IMR-90 (cell line): ENCODE results near the gene DPYD. TPM values are rescaled to one million over a fixed set of nuclear protein-coding genes. Genes with fewer than 3 reads are reported as not detected.

Experiments used
- ATAC-seq: fragments of 200-7000 bp; cut with Tn5 transposase; 2 replicates; pipeline ENCODE4 v1.9.1; 2020; ENCODE audit warnings: low read depth, mild to moderate bottlenecking, moderate library complexity
- BruUV-seq: library from RNA; stranded (reverse); fragments of 400-500 nt; replicated peaks from 2 replicates; lab custom pipeline; 2021; lab: Mats Ljungman, UMichigan
- CTCF ChIA-PET: fragments of 300-600 bp; formaldehyde crosslinking; extraction: SDS; loops from one replicate; lab custom pipeline; 2021; ENCODE audit warnings: antibody characterized with exemption; lab: Yijun Ruan, JAX
- POLR2A ChIA-PET: fragments of 300-600 bp; sonication (Branson Sonifier 250); formaldehyde crosslinking; loops from one replicate; lab custom pipeline; 2022; ENCODE audit warnings: antibody characterized with exemption; ENCODE audit not compliant: unreplicated experiment; lab: Charles Lee
- DNase-seq: peaks from one replicate; pipeline ENCODE4 v3.0.0; 2013
- H2AFZ ChIP-seq: replicated peaks from 2 replicates; pipeline ENCODE3; 2013; ENCODE audit warnings: low read length, mild to moderate bottlenecking; ENCODE audit not compliant: poor library complexity
- H2AK5ac ChIP-seq: 2 replicates; pipeline ENCODE4 v1.6.1; 2013; ENCODE audit warnings: low read depth, low read length, inconsistent platforms
- H2AK9ac ChIP-seq: replicated peaks from 2 replicates; pipeline ENCODE3; 2013; ENCODE audit warnings: mild to moderate bottlenecking, low read depth, low read length, moderate library complexity; ENCODE audit not compliant: poor library complexity
- H2BK120ac ChIP-seq: 2 replicates; pipeline ENCODE4 v1.6.1; 2013; ENCODE audit warnings: low read depth, low read length, inconsistent platforms
- H2BK15ac ChIP-seq: 3 replicates; pipeline ENCODE4 v1.6.1; 2013; ENCODE audit warnings: low read depth, low read length, inconsistent platforms
- H2BK20ac ChIP-seq: 2 replicates; pipeline ENCODE4 v1.6.1; 2013; ENCODE audit warnings: low read depth, mild to moderate bottlenecking, inconsistent platforms, low read length, moderate library complexity
- H2BK5ac ChIP-seq: 2 replicates; pipeline ENCODE4 v1.6.1; 2013; ENCODE audit warnings: mild to moderate bottlenecking, low read depth, low read length, inconsistent platforms; ENCODE audit not compliant: poor library complexity, severe bottlenecking
- H3K14ac ChIP-seq: replicated peaks from 2 replicates; pipeline ENCODE4 v1.6.1; 2013; ENCODE audit warnings: low read depth, low read length, inconsistent platforms
- H3K18ac ChIP-seq: 2 replicates; pipeline ENCODE4 v1.6.1; 2013; ENCODE audit warnings: low read depth, low read length, control low read depth
- H3K23ac ChIP-seq: 2 replicates; pipeline ENCODE4 v1.6.1; 2013; ENCODE audit warnings: low read depth, low read length, inconsistent platforms
- H3K27ac ChIP-seq: 2 replicates; pipeline ENCODE4 v1.5.1; 2013; ENCODE audit warnings: mild to moderate bottlenecking, control low read depth, low read length; ENCODE audit not compliant: insufficient read depth
- H3K27me3 ChIP-seq: 2 replicates; pipeline ENCODE4 v1.6.1; 2013; ENCODE audit warnings: low read length; ENCODE audit not compliant: control insufficient read depth, insufficient read depth
- H3K36me3 ChIP-seq: 2 replicates; pipeline ENCODE4 v1.6.1; 2013; ENCODE audit warnings: low read length, mixed read lengths; ENCODE audit not compliant: control insufficient read depth, insufficient read depth
- H3K4ac ChIP-seq: 2 replicates; pipeline ENCODE4 v1.6.1; 2013; ENCODE audit warnings: low read depth, low read length, inconsistent platforms
- H3K4me1 ChIP-seq: 2 replicates; pipeline ENCODE4 v1.6.1; 2013; ENCODE audit warnings: low read length, mixed read lengths; ENCODE audit not compliant: control insufficient read depth, insufficient read depth
- H3K4me2 ChIP-seq: 2 replicates; pipeline ENCODE4 v1.6.1; 2013; ENCODE audit warnings: low read depth, mild to moderate bottlenecking, control low read depth, low read length, moderate library complexity
- H3K4me3 ChIP-seq: 2 replicates; pipeline ENCODE4 v1.5.1; 2013; ENCODE audit warnings: low read depth, mild to moderate bottlenecking, control low read depth, low read length, moderate library complexity; ENCODE audit not compliant: insufficient read depth
- H3K56ac ChIP-seq: 2 replicates; pipeline ENCODE4 v1.6.1; 2013; ENCODE audit warnings: low read length, inconsistent platforms; ENCODE audit not compliant: insufficient read depth; ENCODE audit errors: extremely low read depth
- H3K79me1 ChIP-seq, 2 experiments: 2 replicates each; pipeline ENCODE4 v1.6.1; 2013; ENCODE audit warnings: low read length in 2 of 2, inconsistent platforms in 1 of 2, low read depth in 1 of 2
- H3K9ac ChIP-seq: 2 replicates; pipeline ENCODE4 v1.6.1; 2013; ENCODE audit warnings: low read depth, low read length, control low read depth
- H3K9me1 ChIP-seq: 2 replicates; pipeline ENCODE4 v1.6.1; 2013; ENCODE audit warnings: low read length, inconsistent platforms; ENCODE audit not compliant: insufficient read depth
- H3K9me3 ChIP-seq: 2 replicates; pipeline ENCODE4 v1.6.1; 2013; ENCODE audit warnings: low read length; ENCODE audit not compliant: control insufficient read depth, insufficient read depth
- H4K20me1 ChIP-seq: 2 replicates; pipeline ENCODE4 v1.6.1; 2013; ENCODE audit warnings: low read length, inconsistent platforms; ENCODE audit not compliant: insufficient read depth
- H4K5ac ChIP-seq: 2 replicates; pipeline ENCODE4 v1.6.1; 2013; ENCODE audit warnings: mild to moderate bottlenecking, low read depth, low read length, control low read depth
- H4K8ac ChIP-seq, 2 experiments: 2 replicates each; pipeline ENCODE4 v1.6.1; 2013; ENCODE audit warnings: low read depth in 2 of 2, low read length in 2 of 2, control low read depth in 1 of 2, inconsistent platforms in 1 of 2
- H4K91ac ChIP-seq: 2 replicates; pipeline ENCODE4 v1.6.1; 2013; ENCODE audit warnings: low read depth, low read length, inconsistent platforms; ENCODE audit not compliant: insufficient read depth
- BHLHE40 ChIP-seq: fragments of 150-350 bp; IDR thresholded peaks from 2 replicates; pipeline ENCODE4 v1.6.1; 2016; ENCODE audit warnings: mild to moderate bottlenecking, low read depth, low read length
- CEBPB ChIP-seq: IDR thresholded peaks from 2 replicates; pipeline ENCODE4 v1.6.1; 2012; ENCODE audit warnings: low read depth, low read length, improper control_type of control experiment
- CHD1 ChIP-seq: IDR thresholded peaks from 2 replicates; pipeline ENCODE4 v1.6.1; 2012; ENCODE audit warnings: low read depth, low read length, improper control_type of control experiment
- CTCF ChIP-seq: conservative IDR thresholded peaks from 2 replicates; pipeline ENCODE4 v1.5.1; 2012; ENCODE audit warnings: mild to moderate bottlenecking, low read depth, low read length, improper control_type of control experiment
- ELK1 ChIP-seq: fragments of 150-350 bp; IDR thresholded peaks from 2 replicates; pipeline ENCODE4 v1.6.1; 2016; ENCODE audit warnings: low read depth, mild to moderate bottlenecking, low read length, moderate library complexity, borderline replicate concordance
- FOS ChIP-seq: fragments of 150-350 bp; IDR thresholded peaks from 2 replicates; pipeline ENCODE4 v1.6.1; 2016; ENCODE audit warnings: low read depth, low read length
- MAFK ChIP-seq: IDR thresholded peaks from 2 replicates; pipeline ENCODE4 v1.6.1; 2012; ENCODE audit warnings: low read depth, low read length, improper control_type of control experiment
- MAZ ChIP-seq: IDR thresholded peaks from 2 replicates; pipeline ENCODE4 v1.6.1; 2012; ENCODE audit warnings: low read depth, mild to moderate bottlenecking, low read length, improper control_type of control experiment, moderate library complexity, borderline replicate concordance
- MXI1 ChIP-seq: IDR thresholded peaks from 2 replicates; pipeline ENCODE4 v1.6.1; 2012; ENCODE audit warnings: low read depth, mild to moderate bottlenecking, low read length, moderate library complexity, borderline replicate concordance
- NFE2L2 ChIP-seq: fragments of 150-350 bp; IDR thresholded peaks from 2 replicates; pipeline ENCODE4 v1.6.1; 2016; ENCODE audit warnings: low read depth, mild to moderate bottlenecking, low read length
- POLR2A ChIP-seq: IDR thresholded peaks from 2 replicates; pipeline ENCODE4 v1.6.1; 2012; ENCODE audit warnings: mild to moderate bottlenecking, low read depth, low read length
- RAD21 ChIP-seq: IDR thresholded peaks from 2 replicates; pipeline ENCODE4 v1.6.1; 2012; ENCODE audit warnings: low read length, improper control_type of control experiment
- RCOR1 ChIP-seq: IDR thresholded peaks from 2 replicates; pipeline ENCODE4 v1.6.1; 2012; ENCODE audit warnings: mild to moderate bottlenecking, low read length, improper control_type of control experiment; ENCODE audit not compliant: insufficient replicate concordance
- RFX5 ChIP-seq: IDR thresholded peaks from 2 replicates; pipeline ENCODE4 v1.8.0; 2012; ENCODE audit warnings: low read depth, mild to moderate bottlenecking, low read length, moderate library complexity
- SMC3 ChIP-seq: fragments of 150-350 bp; IDR thresholded peaks from 2 replicates; pipeline ENCODE4 v1.6.1; 2016; ENCODE audit warnings: low read depth, mild to moderate bottlenecking, antibody characterized with exemption, low read length, moderate library complexity
- USF2 ChIP-seq: fragments of 150-350 bp; IDR thresholded peaks from 2 replicates; pipeline ENCODE4 v1.6.1; 2017; ENCODE audit warnings: mild to moderate bottlenecking, antibody characterized with exemption, low read length, low read depth
- WGBS, 2 experiments: methylation state at CpG; one replicate each; pipeline versions ENCODE4 v1.1.5 to v1.1.7; 2013; ENCODE audit warnings: missing lambda C conversion rate in 2 of 2; ENCODE audit not compliant: insufficient read length in 1 of 2; ENCODE audit errors: extremely low coverage in 2 of 2; 5-methylcytosine and 5-hydroxymethylcytosine counted together
- dilution Hi-C: fragments of 300-500 bp; cut with HindIII; formaldehyde crosslinking; loops from one replicate; pipeline ENCODE4 v1.14.3; 2018; ENCODE audit warnings: low sequenced_read_pairs; ENCODE audit not compliant: unreplicated experiment
- in situ Hi-C: fragments of 300-500 bp; cut with MboI; formaldehyde crosslinking; loops from 3 replicates; pipeline ENCODE4 v1.14.3; 2019; ENCODE audit warnings: low sequenced_read_pairs, inconsistent platforms, mixed read lengths
- intact Hi-C: fragments of 100-400 bp; cut with micrococcal nuclease; formaldehyde crosslinking; loops from 2 replicates; pipeline ENCODE4 v1.10.0; 2022
- polyA plus RNA-seq, 3 experiments: library from polyadenylated mRNA; depleted of rRNA; stranded (reverse); fragments of >200 nt; gene quantifications; 2 replicates each; pipeline ENCODE4 v1.2.3, GENCODE V29; 2012; ENCODE audit warnings: low replicate concordance in 1 of 3
- total RNA-seq: library from RNA; depleted of rRNA; stranded (reverse); fragments of >200 nt; gene quantifications from 2 replicates; pipeline ENCODE4 v1.2.3, GENCODE V29; 2012

Gene DPYD
- total and polyA plus RNA-seq, 2 of the 4 experiments (the other 2 are of a cell fraction): 9.3 to 47.3 TPM

- ATAC-seq: no peak
- no peak overlapping the region for H2BK20ac ChIP-seq
- H3K36me3 ChIP-seq: 0 out of 2 replicates have a peak, but pooled peaks cover 2% of the 10 kb centered on the region
- H2BK120ac ChIP-seq: no peak overlapping the region
- H3K4me2 ChIP-seq: no peak overlapping the region
- no peak overlapping the region for H2AK9ac ChIP-seq
- TF ChIP-seq CEBPB: no peak
- TF ChIP-seq SMC3: no peak
- no peak for TF ChIP-seq MAZ
- TF ChIP-seq CHD1: no peak
- no peak for TF ChIP-seq CTCF
- no peak for TF ChIP-seq MAFK
- no peak for TF ChIP-seq POLR2A
- no peak for TF ChIP-seq FOS
- no peak for TF ChIP-seq ELK1
- no peak for TF ChIP-seq USF2
- no peak for TF ChIP-seq RAD21
- no peak for TF ChIP-seq MXI1
- no peak for TF ChIP-seq RFX5
- no peak for TF ChIP-seq BHLHE40
- no peak for TF ChIP-seq NFE2L2
- no peak for TF ChIP-seq RCOR1
- no peak overlapping the region for H3K27ac ChIP-seq
- intact Hi-C loops (no loop called here), in situ Hi-C loops (no loop called here), dilution Hi-C loops (no loop called here)
- no peaks in the 10 kb centered on the region for H4K20me1 ChIP-seq
- H3K79me1 ChIP-seq: no peaks in the 10 kb centered on the region; a peak in 1 of 4 replicates
- H3K23ac ChIP-seq: no peak overlapping the region
- no peaks in the 10 kb centered on the region for H3K4me1 ChIP-seq
- no peak overlapping the region for H4K5ac ChIP-seq
- H2BK15ac ChIP-seq: no peak overlapping the region
- no peak overlapping the region for H3K56ac ChIP-seq
- H4K8ac ChIP-seq: no peak overlapping the region
- H2AFZ ChIP-seq: no peak overlapping the region
- WGBS, 2 experiments: no CpG with 5 or more reads among the region's 1 CpG
- H3K4ac ChIP-seq: no peak overlapping the region
- H3K9me3 ChIP-seq: no peaks in the 10 kb centered on the region; the same call in 1 of the 2 replicates
- no peak overlapping the region for H2BK5ac ChIP-seq
- H3K14ac ChIP-seq: no peak overlapping the region
- H3K9ac ChIP-seq: no peak overlapping the region
- H4K91ac ChIP-seq: no peak overlapping the region
- H3K18ac ChIP-seq: no peak overlapping the region
- H3K27me3 ChIP-seq: no peaks in the 10 kb centered on the region
- H2AK5ac ChIP-seq: no peak overlapping the region
- ChIA-PET POLR2A (no interaction called here), CTCF (interaction anchor here (0.6 kb wide), 1 partner anchor 124 kb away, joined by 3 read pairs; no protein-coding TSS in a partner anchor)
- H3K4me3 ChIP-seq: no peak overlapping the region
- no peak for DNase-seq
- no peaks in the 10 kb centered on the region; the same call in 1 of the 2 replicates for H3K9me1 ChIP-seq
- no TSS peak for BruUV-seq
These were observed 413.0 kb downstream of the DPYD start for GRCh38 chr1:97507863-97508262.
